Measurements from ENCODE around the gene PRKCB.
A peak's percentile ranks its signal among the peaks of the same experiment; 100 is the strongest.

PRKCB gene

GRCh38 chr16:23836404-23837311 is 875 bp downstream of the PRKCB start:
- DNase-seq (ENCODE audit: low spot score), result no peak

GRCh38 chr16:23837553-23838308 is 1.9 kb downstream of the PRKCB start:
- DNase-seq (ENCODE audit: low spot score), result no peak

GRCh38 chr16:23838485-23839142 is 2.8 kb downstream of the PRKCB start:
- DNase-seq (ENCODE audit: low spot score), result no peak

- no peak for DNase-seq (ENCODE audit: low spot score)
These were observed 4.5 kb downstream of the PRKCB start for GRCh38 chr16:23840310-23840709.

GRCh38 chr16:23842137-23842600 is 6.4 kb downstream of the PRKCB start:
- no peak for DNase-seq (ENCODE audit: low spot score)

GRCh38 chr16:23843143-23843542 is 7.4 kb downstream of the PRKCB start:
- DNase-seq (ENCODE audit: low spot score), result no peak

GRCh38 chr16:23847251-23847650 is 11.5 kb downstream of the PRKCB start:
- DNase-seq (ENCODE audit: low spot score), result no peak

GRCh38 chr16:23847948-23848347 is 12.2 kb downstream of the PRKCB start:
- DNase-seq (ENCODE audit: low spot score), result no peak

GRCh38 chr16:23848958-23849357 is 13.2 kb downstream of the PRKCB start:
- no peak for DNase-seq (ENCODE audit: low spot score)

GRCh38 chr16:23852794-23853562 is 17.2 kb downstream of the PRKCB start:
- DNase-seq (ENCODE audit: low spot score), result no peak

- DNase-seq (ENCODE audit: low spot score), result no peak
These were observed 19.2 kb downstream of the PRKCB start for GRCh38 chr16:23855010-23855409.

GRCh38 chr16:23856251-23856709 is 20.5 kb downstream of the PRKCB start:
- DNase-seq (ENCODE audit: low spot score), result no peak

- no peak for DNase-seq (ENCODE audit: low spot score)
These were observed 21.6 kb downstream of the PRKCB start for GRCh38 chr16:23857256-23857880.

- no peak for DNase-seq (ENCODE audit: low spot score)
These were observed 22.1 kb downstream of the PRKCB start for GRCh38 chr16:23857881-23858269.

- DNase-seq (ENCODE audit: low spot score), result no peak
These were observed 22.8 kb downstream of the PRKCB start for GRCh38 chr16:23858542-23858941.

- no peak for DNase-seq (ENCODE audit: low spot score)
These were observed 24.0 kb downstream of the PRKCB start for GRCh38 chr16:23859713-23860269.

- no peak for DNase-seq (ENCODE audit: low spot score)
These were observed 26.1 kb downstream of the PRKCB start for GRCh38 chr16:23861874-23862273.

- DNase-seq (ENCODE audit: low spot score), result no peak
These were observed 26.8 kb downstream of the PRKCB start for GRCh38 chr16:23862556-23862955.

GRCh38 chr16:23863511-23864422 is 28.0 kb downstream of the PRKCB start:
- DNase-seq (ENCODE audit: low spot score), result peak; percentile 26

GRCh38 chr16:23865853-23866252 is 30.1 kb downstream of the PRKCB start:
- no peak for DNase-seq (ENCODE audit: low spot score)

Measured in globus pallidus (tissue), 1 donor.